HEK293 (cell line): ENCODE data around the gene STARD10.
A peak's percentile ranks its signal among the peaks of the same experiment; 100 is the strongest.

ENCODE experiments used
- GLIS2 ChIP-seq: fragments of 450-650 bp; formaldehyde crosslinking; IDR thresholded peaks from 2 replicates; pipeline ENCODE4 v1.5.1; 2016; ENCODE audit warnings: missing biosample characterization, missing genetic modification characterization
- OVOL3 ChIP-seq: fragments of 450-650 bp; formaldehyde crosslinking; IDR thresholded peaks from 2 replicates; pipeline ENCODE4 v1.5.1; 2016; ENCODE audit warnings: missing biosample characterization, missing genetic modification characterization
- SCRT2 ChIP-seq: fragments of 450-650 bp; formaldehyde crosslinking; IDR thresholded peaks from 2 replicates; pipeline ENCODE4 v1.5.1; 2016; ENCODE audit warnings: missing biosample characterization, missing genetic modification characterization
- SP7 ChIP-seq: fragments of 450-650 bp; formaldehyde crosslinking; IDR thresholded peaks from 2 replicates; pipeline ENCODE4 v1.5.1; 2016; ENCODE audit warnings: missing biosample characterization, missing genetic modification characterization
- ZEB2 ChIP-seq: fragments of 450-650 bp; formaldehyde crosslinking; IDR thresholded peaks from 2 replicates; pipeline ENCODE4 v1.5.1; 2016; ENCODE audit warnings: missing biosample characterization, missing genetic modification characterization
- ZIC2 ChIP-seq: fragments of 450-650 bp; formaldehyde crosslinking; IDR thresholded peaks from 2 replicates; pipeline ENCODE4 v1.5.1; 2016; ENCODE audit warnings: missing biosample characterization, missing genetic modification characterization
- ZNF132 ChIP-seq: fragments of 450-650 bp; formaldehyde crosslinking; IDR thresholded peaks from 2 replicates; pipeline ENCODE4 v1.5.1; 2017; ENCODE audit warnings: missing biosample characterization, missing genetic modification characterization, borderline replicate concordance
- ZNF140 ChIP-seq: fragments of 450-650 bp; formaldehyde crosslinking; IDR thresholded peaks from 2 replicates; pipeline ENCODE4 v1.5.1; 2016; ENCODE audit warnings: missing biosample characterization, missing genetic modification characterization
- ZNF169 ChIP-seq: fragments of 450-650 bp; formaldehyde crosslinking; IDR thresholded peaks from 2 replicates; pipeline ENCODE4 v1.5.1; 2016; ENCODE audit warnings: missing biosample characterization, missing genetic modification characterization
- ZNF211 ChIP-seq: fragments of 450-650 bp; formaldehyde crosslinking; IDR thresholded peaks from 2 replicates; pipeline ENCODE4 v1.5.1; 2016; ENCODE audit warnings: low read depth, missing biosample characterization, missing genetic modification characterization
- ZNF223 ChIP-seq: fragments of 450-650 bp; formaldehyde crosslinking; IDR thresholded peaks from 2 replicates; pipeline ENCODE4 v1.5.1; 2016; ENCODE audit warnings: missing biosample characterization, missing genetic modification characterization
- ZNF23 ChIP-seq: fragments of 450-650 bp; formaldehyde crosslinking; IDR thresholded peaks from 2 replicates; pipeline ENCODE4 v1.5.1; 2016; ENCODE audit warnings: missing biosample characterization, missing genetic modification characterization, borderline replicate concordance
- ZNF239 ChIP-seq: fragments of 450-650 bp; formaldehyde crosslinking; IDR thresholded peaks from 2 replicates; pipeline ENCODE4 v1.5.1; 2016; ENCODE audit warnings: missing biosample characterization, missing genetic modification characterization
- ZNF521 ChIP-seq: fragments of 450-650 bp; formaldehyde crosslinking; IDR thresholded peaks from 2 replicates; pipeline ENCODE4 v1.5.1; 2017; ENCODE audit warnings: missing biosample characterization, mild to moderate bottlenecking, missing genetic modification characterization
- ZNF624 ChIP-seq: fragments of 450-650 bp; formaldehyde crosslinking; IDR thresholded peaks from 2 replicates; pipeline ENCODE4 v1.5.1; 2017; ENCODE audit warnings: missing biosample characterization, missing genetic modification characterization
- ZNF654 ChIP-seq: fragments of 450-650 bp; formaldehyde crosslinking; IDR thresholded peaks from 2 replicates; pipeline ENCODE4 v1.5.1; 2016; ENCODE audit warnings: low read depth, missing biosample characterization, missing genetic modification characterization
- ZNF792 ChIP-seq: fragments of 450-650 bp; formaldehyde crosslinking; IDR thresholded peaks from 2 replicates; pipeline ENCODE4 v1.5.1; 2016; ENCODE audit warnings: missing biosample characterization, missing genetic modification characterization
- ZNF830 ChIP-seq: fragments of 450-650 bp; IDR thresholded peaks from 2 replicates; pipeline ENCODE4 v1.5.0; 2018; ENCODE audit warnings: missing biosample characterization, missing genetic modification characterization, low read depth, mild to moderate bottlenecking, moderate library complexity
- ZNF843 ChIP-seq: fragments of 450-650 bp; formaldehyde crosslinking; IDR thresholded peaks from 2 replicates; pipeline ENCODE4 v1.5.1; 2016; ENCODE audit warnings: missing biosample characterization, missing genetic modification characterization
- TF ChIP-seq, protein P1 (sequence below): fragments of 450-650 bp; formaldehyde crosslinking; IDR thresholded peaks from 2 replicates; pipeline ENCODE4 v1.5.1; 2016; ENCODE audit warnings: missing biosample characterization, missing genetic modification characterization, borderline replicate concordance
- TF ChIP-seq, protein P2 (sequence below): fragments of 450-650 bp; formaldehyde crosslinking; IDR thresholded peaks from 2 replicates; pipeline ENCODE4 v1.5.1; 2016; ENCODE audit warnings: missing biosample characterization, missing genetic modification characterization
- TF ChIP-seq, protein P3 (sequence below): fragments of 450-650 bp; formaldehyde crosslinking; IDR thresholded peaks from 2 replicates; pipeline ENCODE4 v1.5.1; 2016; ENCODE audit warnings: missing biosample characterization, missing genetic modification characterization
- TF ChIP-seq, protein P4 (sequence below): fragments of 450-650 bp; formaldehyde crosslinking; IDR thresholded peaks from 2 replicates; pipeline ENCODE4 v1.5.1; 2016; ENCODE audit warnings: missing biosample characterization, missing genetic modification characterization
- TF ChIP-seq, protein P5 (sequence below): fragments of 450-650 bp; formaldehyde crosslinking; IDR thresholded peaks from 2 replicates; pipeline ENCODE4 v1.5.1; 2016; ENCODE audit warnings: missing biosample characterization, missing genetic modification characterization
- TF ChIP-seq, protein P6 (sequence below): fragments of 450-650 bp; formaldehyde crosslinking; IDR thresholded peaks from 2 replicates; pipeline ENCODE4 v1.5.1; 2016; ENCODE audit warnings: missing biosample characterization, missing genetic modification characterization

The STARD10 gene

DNA sequence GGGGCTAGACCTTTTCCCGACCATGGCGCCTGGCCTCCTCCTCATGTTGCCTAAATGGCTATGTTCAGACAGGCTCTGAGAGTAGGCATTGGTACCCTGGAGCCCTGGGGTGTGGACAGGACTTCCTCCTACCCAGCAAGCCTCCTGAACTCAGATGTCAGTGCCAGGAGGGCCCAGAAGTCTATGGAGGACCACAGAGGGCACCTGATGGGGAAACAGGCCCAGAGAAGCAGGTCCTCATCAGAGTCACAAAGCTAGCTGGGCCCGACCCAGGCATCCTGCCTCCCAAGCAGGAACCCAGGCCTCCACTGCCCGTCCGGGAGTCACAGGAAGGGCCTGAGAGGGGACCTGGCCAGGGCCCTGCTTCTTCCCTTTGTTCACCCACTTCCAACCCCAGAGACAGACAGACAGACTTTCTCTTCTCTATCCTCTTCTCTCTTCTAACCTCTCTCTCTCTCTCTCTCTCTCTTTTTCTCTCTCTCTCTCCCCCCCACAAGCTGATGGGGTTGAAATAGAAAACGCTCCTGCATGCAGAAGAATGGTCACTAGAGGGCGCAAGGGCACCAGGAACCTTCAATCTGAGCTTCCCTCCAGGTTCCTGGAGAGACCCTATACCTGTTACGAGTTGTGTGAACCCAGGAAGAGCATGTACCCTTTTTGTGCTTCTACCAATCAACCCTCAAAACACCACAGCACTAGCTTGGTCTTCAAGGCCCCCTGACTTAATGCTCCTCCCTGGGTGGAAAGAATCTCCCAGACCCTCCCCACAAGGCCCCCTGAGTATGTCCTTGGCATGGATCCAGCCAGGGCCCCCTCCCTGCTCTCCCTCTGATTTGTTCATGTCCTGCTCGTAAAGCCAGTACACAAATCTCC lies 68.8 kb downstream of the STARD10 start (continued):
- TF ChIP-seq, protein P1, sequence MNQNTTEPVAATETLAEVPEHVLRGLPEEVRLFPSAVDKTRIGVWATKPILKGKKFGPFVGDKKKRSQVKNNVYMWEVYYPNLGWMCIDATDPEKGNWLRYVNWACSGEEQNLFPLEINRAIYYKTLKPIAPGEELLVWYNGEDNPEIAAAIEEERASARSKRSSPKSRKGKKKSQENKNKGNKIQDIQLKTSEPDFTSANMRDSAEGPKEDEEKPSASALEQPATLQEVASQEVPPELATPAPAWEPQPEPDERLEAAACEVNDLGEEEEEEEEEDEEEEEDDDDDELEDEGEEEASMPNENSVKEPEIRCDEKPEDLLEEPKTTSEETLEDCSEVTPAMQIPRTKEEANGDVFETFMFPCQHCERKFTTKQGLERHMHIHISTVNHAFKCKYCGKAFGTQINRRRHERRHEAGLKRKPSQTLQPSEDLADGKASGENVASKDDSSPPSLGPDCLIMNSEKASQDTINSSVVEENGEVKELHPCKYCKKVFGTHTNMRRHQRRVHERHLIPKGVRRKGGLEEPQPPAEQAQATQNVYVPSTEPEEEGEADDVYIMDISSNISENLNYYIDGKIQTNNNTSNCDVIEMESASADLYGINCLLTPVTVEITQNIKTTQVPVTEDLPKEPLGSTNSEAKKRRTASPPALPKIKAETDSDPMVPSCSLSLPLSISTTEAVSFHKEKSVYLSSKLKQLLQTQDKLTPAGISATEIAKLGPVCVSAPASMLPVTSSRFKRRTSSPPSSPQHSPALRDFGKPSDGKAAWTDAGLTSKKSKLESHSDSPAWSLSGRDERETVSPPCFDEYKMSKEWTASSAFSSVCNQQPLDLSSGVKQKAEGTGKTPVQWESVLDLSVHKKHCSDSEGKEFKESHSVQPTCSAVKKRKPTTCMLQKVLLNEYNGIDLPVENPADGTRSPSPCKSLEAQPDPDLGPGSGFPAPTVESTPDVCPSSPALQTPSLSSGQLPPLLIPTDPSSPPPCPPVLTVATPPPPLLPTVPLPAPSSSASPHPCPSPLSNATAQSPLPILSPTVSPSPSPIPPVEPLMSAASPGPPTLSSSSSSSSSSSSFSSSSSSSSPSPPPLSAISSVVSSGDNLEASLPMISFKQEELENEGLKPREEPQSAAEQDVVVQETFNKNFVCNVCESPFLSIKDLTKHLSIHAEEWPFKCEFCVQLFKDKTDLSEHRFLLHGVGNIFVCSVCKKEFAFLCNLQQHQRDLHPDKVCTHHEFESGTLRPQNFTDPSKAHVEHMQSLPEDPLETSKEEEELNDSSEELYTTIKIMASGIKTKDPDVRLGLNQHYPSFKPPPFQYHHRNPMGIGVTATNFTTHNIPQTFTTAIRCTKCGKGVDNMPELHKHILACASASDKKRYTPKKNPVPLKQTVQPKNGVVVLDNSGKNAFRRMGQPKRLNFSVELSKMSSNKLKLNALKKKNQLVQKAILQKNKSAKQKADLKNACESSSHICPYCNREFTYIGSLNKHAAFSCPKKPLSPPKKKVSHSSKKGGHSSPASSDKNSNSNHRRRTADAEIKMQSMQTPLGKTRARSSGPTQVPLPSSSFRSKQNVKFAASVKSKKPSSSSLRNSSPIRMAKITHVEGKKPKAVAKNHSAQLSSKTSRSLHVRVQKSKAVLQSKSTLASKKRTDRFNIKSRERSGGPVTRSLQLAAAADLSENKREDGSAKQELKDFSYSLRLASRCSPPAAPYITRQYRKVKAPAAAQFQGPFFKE (tag by site-specific recombination) = no peak
- no peak for TF ChIP-seq ZNF843 (tag by site-specific recombination)
- peak; percentile 81 for TF ChIP-seq SCRT2 (tag by site-specific recombination)
- TF ChIP-seq, protein P2, sequence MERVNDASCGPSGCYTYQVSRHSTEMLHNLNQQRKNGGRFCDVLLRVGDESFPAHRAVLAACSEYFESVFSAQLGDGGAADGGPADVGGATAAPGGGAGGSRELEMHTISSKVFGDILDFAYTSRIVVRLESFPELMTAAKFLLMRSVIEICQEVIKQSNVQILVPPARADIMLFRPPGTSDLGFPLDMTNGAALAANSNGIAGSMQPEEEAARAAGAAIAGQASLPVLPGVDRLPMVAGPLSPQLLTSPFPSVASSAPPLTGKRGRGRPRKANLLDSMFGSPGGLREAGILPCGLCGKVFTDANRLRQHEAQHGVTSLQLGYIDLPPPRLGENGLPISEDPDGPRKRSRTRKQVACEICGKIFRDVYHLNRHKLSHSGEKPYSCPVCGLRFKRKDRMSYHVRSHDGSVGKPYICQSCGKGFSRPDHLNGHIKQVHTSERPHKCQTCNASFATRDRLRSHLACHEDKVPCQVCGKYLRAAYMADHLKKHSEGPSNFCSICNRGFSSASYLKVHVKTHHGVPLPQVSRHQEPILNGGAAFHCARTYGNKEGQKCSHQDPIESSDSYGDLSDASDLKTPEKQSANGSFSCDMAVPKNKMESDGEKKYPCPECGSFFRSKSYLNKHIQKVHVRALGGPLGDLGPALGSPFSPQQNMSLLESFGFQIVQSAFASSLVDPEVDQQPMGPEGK = peak; percentile 50; the same call in 1 of the 2 replicates
- no peak for TF ChIP-seq ZNF23
- peak; percentile 55; the same call in 1 of the 2 replicates for TF ChIP-seq ZEB2 (tag by site-specific recombination)
- TF ChIP-seq, protein P3, sequence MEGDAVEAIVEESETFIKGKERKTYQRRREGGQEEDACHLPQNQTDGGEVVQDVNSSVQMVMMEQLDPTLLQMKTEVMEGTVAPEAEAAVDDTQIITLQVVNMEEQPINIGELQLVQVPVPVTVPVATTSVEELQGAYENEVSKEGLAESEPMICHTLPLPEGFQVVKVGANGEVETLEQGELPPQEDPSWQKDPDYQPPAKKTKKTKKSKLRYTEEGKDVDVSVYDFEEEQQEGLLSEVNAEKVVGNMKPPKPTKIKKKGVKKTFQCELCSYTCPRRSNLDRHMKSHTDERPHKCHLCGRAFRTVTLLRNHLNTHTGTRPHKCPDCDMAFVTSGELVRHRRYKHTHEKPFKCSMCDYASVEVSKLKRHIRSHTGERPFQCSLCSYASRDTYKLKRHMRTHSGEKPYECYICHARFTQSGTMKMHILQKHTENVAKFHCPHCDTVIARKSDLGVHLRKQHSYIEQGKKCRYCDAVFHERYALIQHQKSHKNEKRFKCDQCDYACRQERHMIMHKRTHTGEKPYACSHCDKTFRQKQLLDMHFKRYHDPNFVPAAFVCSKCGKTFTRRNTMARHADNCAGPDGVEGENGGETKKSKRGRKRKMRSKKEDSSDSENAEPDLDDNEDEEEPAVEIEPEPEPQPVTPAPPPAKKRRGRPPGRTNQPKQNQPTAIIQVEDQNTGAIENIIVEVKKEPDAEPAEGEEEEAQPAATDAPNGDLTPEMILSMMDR = peak; percentile 75
- TF ChIP-seq ZNF211 (tag by site-specific recombination) = no peak
- TF ChIP-seq ZNF521 (tag by site-specific recombination) = no peak
- TF ChIP-seq, protein P4, sequence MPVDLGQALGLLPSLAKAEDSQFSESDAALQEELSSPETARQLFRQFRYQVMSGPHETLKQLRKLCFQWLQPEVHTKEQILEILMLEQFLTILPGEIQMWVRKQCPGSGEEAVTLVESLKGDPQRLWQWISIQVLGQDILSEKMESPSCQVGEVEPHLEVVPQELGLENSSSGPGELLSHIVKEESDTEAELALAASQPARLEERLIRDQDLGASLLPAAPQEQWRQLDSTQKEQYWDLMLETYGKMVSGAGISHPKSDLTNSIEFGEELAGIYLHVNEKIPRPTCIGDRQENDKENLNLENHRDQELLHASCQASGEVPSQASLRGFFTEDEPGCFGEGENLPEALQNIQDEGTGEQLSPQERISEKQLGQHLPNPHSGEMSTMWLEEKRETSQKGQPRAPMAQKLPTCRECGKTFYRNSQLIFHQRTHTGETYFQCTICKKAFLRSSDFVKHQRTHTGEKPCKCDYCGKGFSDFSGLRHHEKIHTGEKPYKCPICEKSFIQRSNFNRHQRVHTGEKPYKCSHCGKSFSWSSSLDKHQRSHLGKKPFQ (tag by site-specific recombination) = peak; percentile 56; the same call in 1 of the 2 replicates
- TF ChIP-seq ZNF654 = peak; percentile 98
- TF ChIP-seq SP7 (tag by site-specific recombination) = peak; percentile 29; the same call in 1 of the 2 replicates
- TF ChIP-seq ZNF830 (tag by site-specific recombination) = no peak
- TF ChIP-seq, protein P5, sequence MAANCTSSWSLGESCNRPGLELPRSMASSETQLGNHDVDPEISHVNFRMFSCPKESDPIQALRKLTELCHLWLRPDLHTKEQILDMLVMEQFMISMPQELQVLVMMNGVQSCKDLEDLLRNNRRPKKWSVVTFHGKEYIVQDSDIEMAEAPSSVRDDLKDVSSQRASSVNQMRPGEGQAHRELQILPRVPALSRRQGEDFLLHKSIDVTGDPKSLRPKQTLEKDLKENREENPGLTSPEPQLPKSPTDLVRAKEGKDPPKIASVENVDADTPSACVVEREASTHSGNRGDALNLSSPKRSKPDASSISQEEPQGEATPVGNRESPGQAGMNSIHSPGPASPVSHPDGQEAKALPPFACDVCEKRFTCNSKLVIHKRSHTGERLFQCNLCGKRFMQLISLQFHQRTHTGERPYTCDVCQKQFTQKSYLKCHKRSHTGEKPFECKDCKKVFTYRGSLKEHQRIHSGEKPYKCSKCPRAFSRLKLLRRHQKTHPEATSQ = no peak
- TF ChIP-seq GLIS2 = no peak
- TF ChIP-seq ZNF239 (tag by site-specific recombination) = no peak
- no peak for TF ChIP-seq ZNF223 (tag by site-specific recombination)
- no peak for TF ChIP-seq OVOL3
- no peak for TF ChIP-seq ZNF132 (tag by site-specific recombination)
- no peak for TF ChIP-seq ZNF624 (tag by site-specific recombination)
- no peak for TF ChIP-seq ZNF140 (tag by site-specific recombination)
- TF ChIP-seq ZNF169 (tag by site-specific recombination) = no peak
- TF ChIP-seq, protein P6, sequence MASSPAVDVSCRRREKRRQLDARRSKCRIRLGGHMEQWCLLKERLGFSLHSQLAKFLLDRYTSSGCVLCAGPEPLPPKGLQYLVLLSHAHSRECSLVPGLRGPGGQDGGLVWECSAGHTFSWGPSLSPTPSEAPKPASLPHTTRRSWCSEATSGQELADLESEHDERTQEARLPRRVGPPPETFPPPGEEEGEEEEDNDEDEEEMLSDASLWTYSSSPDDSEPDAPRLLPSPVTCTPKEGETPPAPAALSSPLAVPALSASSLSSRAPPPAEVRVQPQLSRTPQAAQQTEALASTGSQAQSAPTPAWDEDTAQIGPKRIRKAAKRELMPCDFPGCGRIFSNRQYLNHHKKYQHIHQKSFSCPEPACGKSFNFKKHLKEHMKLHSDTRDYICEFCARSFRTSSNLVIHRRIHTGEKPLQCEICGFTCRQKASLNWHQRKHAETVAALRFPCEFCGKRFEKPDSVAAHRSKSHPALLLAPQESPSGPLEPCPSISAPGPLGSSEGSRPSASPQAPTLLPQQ (tag by site-specific recombination) = 0 out of 2 replicates have a peak, but pooled peaks have one; percentile 39
- no peak for TF ChIP-seq ZNF792
- TF ChIP-seq ZIC2 (tag by site-specific recombination) = no peak
